Mesothelial cell of epicardium (in vitro differentiated cells): ENCODE data around the gene ZFPM1. TPM values are rescaled to one million over a fixed set of nuclear protein-coding genes. Genes with fewer than 3 reads are reported as not detected.
A peak's percentile ranks its signal among the peaks of the same experiment; 100 is the strongest.

Experiments
- DNase-seq, 2 experiments: peaks; one replicate each; pipeline ENCODE4 v3.0.0; 2021; ENCODE audit warnings: low spot score in 2 of 2; ENCODE audit not compliant: unreplicated experiment in 2 of 2
- H3K27ac Mint-ChIP-seq: 2 replicates; pipeline ENCODE4 v1.8.0; 2021; ENCODE audit warnings: mixed read lengths
- H3K27me3 Mint-ChIP-seq: 2 replicates; pipeline ENCODE4 v1.8.0; 2021; ENCODE audit warnings: low read depth, mixed read lengths
- H3K36me3 Mint-ChIP-seq: 2 replicates; pipeline ENCODE4 v1.8.0; 2021; ENCODE audit warnings: mixed read lengths
- H3K4me1 Mint-ChIP-seq: 2 replicates; pipeline ENCODE4 v1.8.0; 2021; ENCODE audit warnings: mixed read lengths
- H3K4me3 Mint-ChIP-seq: 2 replicates; pipeline ENCODE4 v1.8.0; 2021; ENCODE audit warnings: mild to moderate bottlenecking, moderate library complexity, mixed read lengths
- H3K9me3 Mint-ChIP-seq: 2 replicates; pipeline ENCODE4 v1.8.0; 2021; ENCODE audit warnings: mixed read lengths
- total RNA-seq: library from RNA; stranded (reverse); gene quantifications from 3 replicates; pipeline ENCODE4 v1.2.1, GENCODE V29; 2021
- TF ChIP-seq, protein P1 (sequence below): fragments of 200-600 bp; sonication (generic); IDR thresholded peaks from one replicate; pipeline ENCODE4 v1.5.0; 2021; ENCODE audit warnings: antibody characterized with exemption; ENCODE audit not compliant: unreplicated experiment

The ZFPM1 gene
- total RNA-seq, 1 donor from 2014 or later = 56.2 TPM

DNA sequence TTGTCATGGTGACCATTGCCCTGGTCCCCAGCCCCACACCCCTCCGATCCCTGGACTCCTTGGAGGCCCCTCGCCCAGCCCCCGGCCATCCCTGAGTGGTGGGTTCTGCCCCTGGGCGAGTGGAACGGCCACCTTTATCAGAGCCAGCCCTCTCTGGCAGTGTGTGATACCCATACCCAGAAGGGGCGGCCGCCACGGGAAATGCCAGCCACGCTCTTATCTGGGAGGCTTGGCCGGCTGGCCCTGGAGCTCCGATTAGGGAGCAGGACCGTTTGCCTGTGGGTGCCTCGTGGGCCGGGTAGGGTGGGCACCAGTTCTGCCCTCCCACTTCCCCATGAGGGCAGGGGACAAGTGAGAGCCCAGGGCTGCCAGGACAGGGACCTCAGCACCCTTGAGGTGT lies 58.8 kb downstream of the ZFPM1 start:
- peaks cover 41% of the 10 kb centered on the region for H3K4me1 Mint-ChIP-seq
- no peak overlapping the region for H3K4me3 Mint-ChIP-seq
- no peak for DNase-seq
- TF ChIP-seq, protein P1, sequence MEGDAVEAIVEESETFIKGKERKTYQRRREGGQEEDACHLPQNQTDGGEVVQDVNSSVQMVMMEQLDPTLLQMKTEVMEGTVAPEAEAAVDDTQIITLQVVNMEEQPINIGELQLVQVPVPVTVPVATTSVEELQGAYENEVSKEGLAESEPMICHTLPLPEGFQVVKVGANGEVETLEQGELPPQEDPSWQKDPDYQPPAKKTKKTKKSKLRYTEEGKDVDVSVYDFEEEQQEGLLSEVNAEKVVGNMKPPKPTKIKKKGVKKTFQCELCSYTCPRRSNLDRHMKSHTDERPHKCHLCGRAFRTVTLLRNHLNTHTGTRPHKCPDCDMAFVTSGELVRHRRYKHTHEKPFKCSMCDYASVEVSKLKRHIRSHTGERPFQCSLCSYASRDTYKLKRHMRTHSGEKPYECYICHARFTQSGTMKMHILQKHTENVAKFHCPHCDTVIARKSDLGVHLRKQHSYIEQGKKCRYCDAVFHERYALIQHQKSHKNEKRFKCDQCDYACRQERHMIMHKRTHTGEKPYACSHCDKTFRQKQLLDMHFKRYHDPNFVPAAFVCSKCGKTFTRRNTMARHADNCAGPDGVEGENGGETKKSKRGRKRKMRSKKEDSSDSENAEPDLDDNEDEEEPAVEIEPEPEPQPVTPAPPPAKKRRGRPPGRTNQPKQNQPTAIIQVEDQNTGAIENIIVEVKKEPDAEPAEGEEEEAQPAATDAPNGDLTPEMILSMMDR = no peak
- H3K9me3 Mint-ChIP-seq = no peaks in the 10 kb centered on the region
- H3K36me3 Mint-ChIP-seq = peaks cover 6% of the 10 kb centered on the region
- H3K27me3 Mint-ChIP-seq = no peaks in the 10 kb centered on the region
- H3K27ac Mint-ChIP-seq = no peak overlapping the region

GRCh38 chr16:88512728-88513696 lies 59.9 kb downstream of the ZFPM1 start:
- TF ChIP-seq, protein P1 = no peak
- no peaks in the 10 kb centered on the region for H3K27me3 Mint-ChIP-seq
- no peaks in the 10 kb centered on the region for H3K9me3 Mint-ChIP-seq
- no peak overlapping the region for H3K4me3 Mint-ChIP-seq
- H3K27ac Mint-ChIP-seq = peak overlapping the region; percentile 59
- peaks cover 6% of the 10 kb centered on the region for H3K36me3 Mint-ChIP-seq
- no peak for DNase-seq
- peaks cover 41% of the 10 kb centered on the region for H3K4me1 Mint-ChIP-seq

DNA sequence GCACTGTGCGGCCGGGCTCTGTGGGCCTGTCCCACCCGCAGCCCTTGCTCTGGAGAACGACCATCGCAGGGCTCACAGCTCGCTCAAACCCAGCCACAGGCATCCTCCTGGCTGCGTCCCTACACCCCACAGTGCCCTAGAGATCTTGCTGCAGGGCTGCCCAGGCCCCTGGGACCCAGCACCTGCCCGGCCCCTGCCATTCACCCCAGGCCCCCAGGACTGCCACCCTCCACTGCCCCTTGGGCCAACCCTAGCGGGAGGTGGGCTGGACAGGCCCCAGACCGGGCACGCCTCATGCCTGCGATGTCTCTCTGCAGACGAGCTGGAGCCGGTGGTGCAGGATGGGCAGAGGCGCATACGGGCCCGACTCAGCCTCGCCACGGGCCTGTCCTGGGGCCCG lies 61.0 kb downstream of the ZFPM1 start:
- H3K4me3 Mint-ChIP-seq = no peak overlapping the region

GRCh38 chr16:88514526-88515232 lies 61.6 kb downstream of the ZFPM1 start:
- TF ChIP-seq, protein P1 = no peak
- Mint-ChIP-seq H3K27me3 (no peaks in the 10 kb centered on the region), H3K36me3 (peaks cover 7% of the 10 kb centered on the region), H3K27ac (peak overlapping the region; percentile 73), H3K9me3 (peaks cover 4% of the 10 kb centered on the region), H3K4me3 (no peak overlapping the region), H3K4me1 (peaks cover 33% of the 10 kb centered on the region)
- no peak for DNase-seq

More for the DNA sequence above, 61.0 kb downstream of the ZFPM1 start:
- H3K27me3 Mint-ChIP-seq = no peaks in the 10 kb centered on the region
- H3K4me1 Mint-ChIP-seq = peaks cover 39% of the 10 kb centered on the region
- no peak for DNase-seq
- TF ChIP-seq, protein P1 = no peak
- H3K27ac Mint-ChIP-seq = no peak overlapping the region
- peaks cover under 1% of the 10 kb centered on the region for H3K9me3 Mint-ChIP-seq
- H3K36me3 Mint-ChIP-seq = peaks cover 6% of the 10 kb centered on the region

DNA sequence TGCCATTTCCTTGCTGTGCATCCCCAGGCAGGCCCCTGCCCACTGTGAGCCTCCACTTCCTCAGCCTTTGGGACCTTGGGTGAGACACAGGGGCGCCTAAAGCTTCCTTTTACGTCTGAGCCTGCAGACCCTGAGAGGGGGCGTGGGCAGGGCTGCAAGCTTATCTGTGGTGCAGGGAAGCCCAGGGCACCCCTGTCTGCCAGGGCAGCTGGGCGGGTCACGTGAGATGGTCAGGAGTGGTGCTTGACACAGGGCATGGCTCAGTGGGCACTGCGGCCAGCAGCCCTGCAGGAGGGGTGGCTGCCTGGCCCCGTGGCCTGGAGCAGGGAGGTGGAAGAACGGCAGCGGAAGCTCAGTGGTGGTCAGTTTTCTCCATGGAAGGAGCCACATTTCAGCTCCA lies 62.3 kb downstream of the ZFPM1 start:
- Mint-ChIP-seq H3K27ac (peak overlapping the region; percentile 74), H3K4me3 (no peak overlapping the region), H3K4me1 (peaks cover 26% of the 10 kb centered on the region), H3K36me3 (peaks cover 9% of the 10 kb centered on the region), H3K27me3 (no peaks in the 10 kb centered on the region), H3K9me3 (peaks cover 7% of the 10 kb centered on the region)
- no peak for DNase-seq
- TF ChIP-seq, protein P1 = no peak
